DND-41 (cell line): ENCODE data around the gene SV2B.

Source experiments
- EZH2 ChIP-seq: IDR thresholded peaks from 3 replicates; pipeline ENCODE4 v1.6.1; 2012; ENCODE audit warnings: borderline replicate concordance, low read depth, mild to moderate bottlenecking, moderate library complexity, low read length, inconsistent platforms; ENCODE audit not compliant: severe bottlenecking
- TF ChIP-seq, protein P1 (sequence below): IDR thresholded peaks from 2 replicates; pipeline ENCODE4 v1.5.1; 2012; ENCODE audit warnings: borderline replicate concordance, low read length, moderate library complexity, mild to moderate bottlenecking; ENCODE audit not compliant: poor library complexity, severe bottlenecking; ENCODE audit errors: extremely low read depth

- TF ChIP-seq, protein P1, sequence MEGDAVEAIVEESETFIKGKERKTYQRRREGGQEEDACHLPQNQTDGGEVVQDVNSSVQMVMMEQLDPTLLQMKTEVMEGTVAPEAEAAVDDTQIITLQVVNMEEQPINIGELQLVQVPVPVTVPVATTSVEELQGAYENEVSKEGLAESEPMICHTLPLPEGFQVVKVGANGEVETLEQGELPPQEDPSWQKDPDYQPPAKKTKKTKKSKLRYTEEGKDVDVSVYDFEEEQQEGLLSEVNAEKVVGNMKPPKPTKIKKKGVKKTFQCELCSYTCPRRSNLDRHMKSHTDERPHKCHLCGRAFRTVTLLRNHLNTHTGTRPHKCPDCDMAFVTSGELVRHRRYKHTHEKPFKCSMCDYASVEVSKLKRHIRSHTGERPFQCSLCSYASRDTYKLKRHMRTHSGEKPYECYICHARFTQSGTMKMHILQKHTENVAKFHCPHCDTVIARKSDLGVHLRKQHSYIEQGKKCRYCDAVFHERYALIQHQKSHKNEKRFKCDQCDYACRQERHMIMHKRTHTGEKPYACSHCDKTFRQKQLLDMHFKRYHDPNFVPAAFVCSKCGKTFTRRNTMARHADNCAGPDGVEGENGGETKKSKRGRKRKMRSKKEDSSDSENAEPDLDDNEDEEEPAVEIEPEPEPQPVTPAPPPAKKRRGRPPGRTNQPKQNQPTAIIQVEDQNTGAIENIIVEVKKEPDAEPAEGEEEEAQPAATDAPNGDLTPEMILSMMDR, result peak; percentile 46
- no peak for TF ChIP-seq EZH2
These were observed 189.3 kb downstream of the SV2B start for GRCh38 chr15:91289324-91289723.
